ENCODE measurements around the gene KRT16. TPM values are rescaled to one million over a fixed set of nuclear protein-coding genes. Genes with fewer than 3 reads are reported as not detected.

Gene KRT16
- total and polyA plus RNA-seq, 2 of the 8 experiments (the other 6 are each of a cell fraction or from before 2014, with no cell fraction given): not detected

- no peak overlapping the region for H3K23ac ChIP-seq (ENCODE audit: insufficient read length)
- no peak overlapping the region for H4K91ac ChIP-seq (replicated peaks; ENCODE audit: insufficient read length, low read length)
- no peak overlapping the region for H2AFZ ChIP-seq (ENCODE audit: low read length)
- no peak overlapping the region for H4K8ac ChIP-seq (ENCODE audit: extremely low read depth, insufficient read depth, low read length)
- no peak overlapping the region for H3K4me2 ChIP-seq (ENCODE audit: insufficient read depth in 1 of 2, low read depth in 2 of 2, low read length in 2 of 2)
- H3K56ac ChIP-seq (replicated peaks; ENCODE audit: insufficient read length, low read depth, low read length): no peak overlapping the region
- H3K4ac ChIP-seq (replicated peaks; ENCODE audit: insufficient read length, low read depth, low read length): no peak overlapping the region
- no peak overlapping the region for H3K27ac ChIP-seq (ENCODE audit: low read depth, low read length)
- no peak overlapping the region for H2BK5ac ChIP-seq (ENCODE audit: low read depth, low read length)
- no peak overlapping the region for H3K14ac ChIP-seq (ENCODE audit: insufficient read length)
- 94% methylated on average over 5 of the region's 5 CpGs; no CpG with 5 or more reads in 1 of the 2 experiments for WGBS, 2 experiments (ENCODE audit: extremely low coverage in 1 of 2, insufficient coverage in 1 of 2, insufficient read length in 1 of 2, insufficient replicate concordance in 2 of 2, low coverage in 1 of 2, low lambda C conversion rate in 2 of 2, missing lambda C conversion rate in 1 of 2)
- TF ChIP-seq ASH2L (IDR thresholded peaks at IDR 0.05; ENCODE audit: low read length): no peak
- no peak for TF ChIP-seq BACH1 (IDR thresholded peaks at IDR 0.05; ENCODE audit: low read length)
- H4K20me1 ChIP-seq (replicated peaks in 1 of 2; ENCODE audit: control insufficient read depth in 1 of 2, insufficient read depth in 2 of 2, low read length in 2 of 2): peaks cover 0 to 8% of the 10 kb centered on the region in 2 experiments
- no peaks in the 10 kb centered on the region for H3K79me2 ChIP-seq (ENCODE audit: control insufficient read depth in 1 of 2, insufficient read depth in 2 of 2, low read length in 2 of 2)
- H2BK120ac ChIP-seq (replicated peaks; ENCODE audit: low read depth, low read length): no peak overlapping the region
- H3K9ac ChIP-seq (replicated peaks in 1 of 4; ENCODE audit: extremely low read depth in 1 of 4, low read depth in 3 of 4, low read length in 3 of 4): no peak overlapping the region
- H2BK15ac ChIP-seq (ENCODE audit: low read length): no peak overlapping the region
- DNase-seq (ENCODE audit: low read depth in 1 of 2, low spot score in 2 of 2): no peak
- peaks cover 0 to 24% (median 13%) of the 10 kb centered on the region in 4 experiments; a peak in 6 of 7 replicates for H3K4me1 ChIP-seq (replicated peaks in 1 of 4; ENCODE audit: control insufficient read depth in 3 of 4, insufficient read depth in 4 of 4, low read length in 3 of 4)
- H2BK12ac ChIP-seq (ENCODE audit: low read depth, low read length): no peak overlapping the region
- H3K27me3 ChIP-seq (replicated peaks in 1 of 4; ENCODE audit: control insufficient read depth in 3 of 4, extremely low read depth in 1 of 4, insufficient read depth in 3 of 4, low read length in 3 of 4): no peaks in the 10 kb centered on the region; a peak in 2 of 7 replicates
- no peak overlapping the region for H3K4me3 ChIP-seq (ENCODE audit: extremely low read depth in 1 of 4, insufficient read depth in 2 of 4, low read depth in 3 of 4, low read length in 4 of 4)
- no peaks in the 10 kb centered on the region for H3K9me3 ChIP-seq (ENCODE audit: insufficient read depth in 2 of 2, low read depth in 1 of 2, low read length in 1 of 2)
- CTCF ChIA-PET (ENCODE audit: partially characterized antibody): interaction anchor here (0.7 to 20.4 kb wide), 5 partner anchors 10 to 102 kb away, joined by 3 to 492 read pairs (median 17); no protein-coding TSS in a partner anchor
- H2AK5ac ChIP-seq (ENCODE audit: low read depth, low read length): no peak overlapping the region
- no peak overlapping the region for H2BK20ac ChIP-seq (ENCODE audit: low read length)
- no peak for FAIRE-seq
- peaks cover 17% of the 10 kb centered on the region; the same call in 1 of the 2 replicates for H3K23me2 ChIP-seq (ENCODE audit: low read depth, low read length)
- no peak overlapping the region for H4K5ac ChIP-seq (ENCODE audit: insufficient read length, low read depth, low read length)
- no peaks in the 10 kb centered on the region for H3K79me1 ChIP-seq (ENCODE audit: low read depth, low read length)
- POLR2A ChIA-PET (ENCODE audit: partially characterized antibody): interaction anchor here (1.8 kb wide), 1 partner anchor 36 kb away, joined by 8 read pairs; the partner anchor contains the start of gene EIF1
- no peaks in the 10 kb centered on the region for H3K36me3 ChIP-seq (ENCODE audit: control insufficient read depth in 2 of 4, insufficient read depth in 4 of 4, low read length in 3 of 4)
- H3K18ac ChIP-seq (ENCODE audit: extremely low read depth, low read length): no peak overlapping the region
Observed at GRCh38 chr17:41652461-41652970, 39.9 kb upstream of the KRT16 start.

Data from H1 (cell line).